HG03064 (cell line): ENCODE data around the gene PRSS16.
"Not testable (repeated sequence)": the region's sequence is repeated elsewhere in the genome, so short reads cannot be mapped to it uniquely, and the experiment has no call there.

Experiments
- ATAC-seq: cut with Tn5 transposase; IDR thresholded peaks from one replicate; pipeline ENCODE4 v1.9.1; 2021; ENCODE audit warnings: low read depth; ENCODE audit not compliant: unreplicated experiment

Gene PRSS16

DNA sequence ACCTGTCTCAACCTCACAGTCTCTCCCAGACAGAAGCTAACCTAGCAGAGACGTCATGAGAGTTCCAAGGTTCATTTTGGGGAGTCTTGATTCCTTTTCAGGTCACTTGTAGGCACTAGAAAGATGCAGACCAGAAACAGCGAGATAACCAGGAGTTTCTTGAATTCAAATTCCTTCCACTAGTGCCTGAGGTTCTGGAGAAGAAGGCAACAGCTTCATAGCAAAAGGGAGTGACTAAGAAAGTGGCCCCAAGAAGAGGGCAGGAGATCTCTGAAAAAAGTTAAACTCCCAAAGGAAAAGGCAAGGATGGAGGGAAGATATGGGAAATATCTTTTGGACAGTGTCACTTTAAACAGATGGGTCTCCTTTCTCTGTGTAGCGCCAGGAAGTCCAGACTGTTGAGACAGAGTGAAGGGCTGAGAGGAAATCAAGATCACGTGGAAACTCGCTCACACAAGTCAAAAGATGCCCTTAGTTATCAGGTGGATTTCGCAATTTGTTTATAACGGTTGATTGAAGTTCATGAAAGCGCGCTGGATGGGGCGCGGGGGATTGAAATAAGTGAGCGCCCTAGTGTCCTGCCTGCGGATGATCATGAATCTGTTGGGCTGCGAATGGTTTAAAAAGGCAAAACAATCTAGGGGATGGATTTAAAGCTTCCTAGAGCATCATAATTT is 4.8 kb upstream of the PRSS16 start:
- no peak for ATAC-seq

DNA sequence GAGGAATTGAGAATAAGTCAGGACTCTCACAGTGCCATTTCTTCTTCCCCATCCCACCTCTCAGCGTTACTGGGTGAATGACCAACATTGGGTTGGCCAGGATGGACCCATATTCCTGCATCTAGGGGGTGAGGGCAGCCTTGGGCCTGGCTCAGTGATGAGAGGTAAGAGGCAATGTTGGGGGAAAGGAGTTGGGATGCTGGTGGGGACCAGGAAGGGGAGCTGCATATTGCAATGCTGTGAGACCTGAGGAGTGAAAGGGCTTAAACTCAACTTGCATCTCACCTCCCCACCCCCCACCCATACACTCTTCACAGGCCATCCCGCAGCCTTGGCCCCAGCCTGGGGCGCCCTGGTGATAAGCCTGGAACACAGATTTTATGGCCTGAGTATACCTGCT is 1.3 kb downstream of the PRSS16 start:
- no peak for ATAC-seq

DNA sequence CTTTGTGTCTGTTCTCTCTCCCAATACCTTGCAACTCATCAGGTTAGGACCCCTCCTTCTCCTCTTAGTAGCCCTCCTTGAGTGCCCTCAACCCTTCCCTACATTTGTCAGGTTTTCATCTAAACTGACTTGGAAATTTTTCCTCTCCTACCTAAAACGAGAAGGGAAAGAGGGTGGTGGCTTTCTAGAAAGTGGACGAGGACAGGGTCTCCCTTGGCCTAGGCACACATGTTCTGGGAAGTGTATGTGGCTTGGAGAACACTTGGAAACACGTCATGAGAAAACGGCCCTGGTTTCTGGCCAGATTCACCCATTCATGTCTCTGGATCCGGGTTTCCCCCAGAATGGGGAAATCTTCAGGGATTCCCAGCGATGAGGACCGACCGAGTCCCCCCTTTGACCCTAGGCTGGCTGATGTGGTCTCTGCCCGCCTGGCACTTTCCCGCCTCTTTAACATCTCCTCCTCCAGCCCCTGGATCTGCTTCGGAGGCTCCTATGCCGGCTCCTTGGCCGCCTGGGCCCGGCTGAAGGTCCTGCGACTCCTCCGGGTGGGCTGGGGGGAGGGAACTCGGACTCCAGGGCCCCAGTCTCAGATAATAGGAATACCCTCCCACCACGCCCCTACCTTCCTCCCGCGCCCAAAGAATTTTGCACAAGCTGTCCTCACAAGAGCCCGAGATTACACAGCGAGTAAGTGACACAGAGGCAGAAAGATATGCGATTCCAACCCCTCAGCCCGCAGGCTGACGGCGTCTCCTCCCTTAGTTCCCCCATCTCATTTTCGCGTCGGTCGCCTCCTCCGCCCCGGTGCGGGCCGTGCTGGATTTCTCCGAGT is 3.0 kb downstream of the PRSS16 start:
- ATAC-seq, result no peak

DNA sequence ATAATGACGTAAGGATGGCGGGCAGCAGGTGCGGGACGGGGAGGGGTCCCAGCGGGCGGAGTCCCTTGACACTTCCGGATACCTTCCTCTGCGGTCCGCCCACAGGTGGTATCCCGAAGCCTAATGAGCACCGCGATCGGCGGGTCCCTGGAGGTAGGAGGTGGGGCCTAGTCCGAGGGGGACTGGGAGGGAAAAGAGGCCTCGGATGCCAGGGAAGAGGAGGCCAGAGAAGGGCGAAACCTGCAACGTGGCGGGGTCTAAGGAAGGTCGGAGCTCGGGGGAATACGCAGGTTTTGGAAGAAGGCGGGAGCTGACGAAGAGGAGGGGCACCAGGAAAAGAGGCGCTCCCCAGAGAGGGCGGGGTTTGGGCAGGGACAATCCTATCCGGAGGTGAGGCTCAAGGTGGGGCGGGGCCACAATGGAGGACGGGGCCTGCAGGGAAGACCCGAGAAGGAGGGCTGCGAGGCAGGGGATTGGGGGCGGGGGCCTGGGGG is 3.7 kb downstream of the PRSS16 start:
- ATAC-seq, result peak; percentile 58

DNA sequence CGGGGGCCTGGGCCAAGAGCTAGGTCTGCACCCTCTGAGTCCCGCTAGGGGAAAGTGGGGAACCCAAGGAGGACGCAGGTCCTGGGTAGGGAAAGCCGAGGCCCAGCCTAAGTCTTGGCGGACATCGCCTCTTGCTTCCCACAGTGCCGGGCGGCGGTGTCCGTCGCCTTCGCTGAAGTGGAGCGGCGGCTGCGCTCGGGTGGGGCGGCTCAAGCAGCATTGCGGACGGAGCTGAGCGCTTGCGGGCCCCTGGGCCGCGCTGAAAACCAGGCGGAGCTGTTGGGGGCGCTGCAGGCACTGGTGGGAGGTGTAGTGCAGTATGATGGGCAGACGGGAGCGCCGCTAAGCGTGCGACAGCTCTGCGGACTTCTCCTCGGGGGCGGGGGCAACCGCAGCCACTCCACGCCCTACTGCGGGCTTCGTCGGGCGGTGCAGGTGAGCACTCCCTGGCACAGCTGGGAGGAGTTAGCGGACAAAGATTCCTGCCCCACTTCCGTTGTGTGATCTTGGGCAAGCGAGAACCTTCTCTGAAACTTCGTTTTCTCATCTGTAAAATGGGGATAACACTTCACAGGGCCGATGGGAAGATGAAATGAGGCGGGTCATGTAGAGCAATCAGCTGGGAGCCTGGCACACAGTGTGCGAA is 4.2 kb downstream of the PRSS16 start:
- ATAC-seq, result peak; percentile 76

DNA sequence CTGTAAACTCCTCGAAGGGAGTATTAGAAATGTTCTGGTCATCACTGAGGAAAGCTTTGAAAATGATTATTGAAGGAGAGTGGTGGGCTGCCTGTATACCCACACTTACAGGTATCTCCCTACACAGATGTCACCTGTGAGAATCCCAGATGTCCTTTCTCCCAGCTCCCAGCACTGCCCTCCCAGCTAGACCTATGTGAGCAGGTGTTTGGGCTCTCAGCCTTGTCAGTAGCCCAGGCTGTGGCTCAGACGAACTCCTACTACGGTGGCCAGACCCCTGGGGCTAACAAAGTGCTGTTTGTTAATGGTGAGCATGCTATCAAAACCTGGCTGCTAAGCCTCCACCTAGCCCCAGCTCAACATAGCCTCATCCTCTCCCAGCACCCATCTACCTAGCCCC is 7.1 kb downstream of the PRSS16 start:
- no peak for ATAC-seq

DNA sequence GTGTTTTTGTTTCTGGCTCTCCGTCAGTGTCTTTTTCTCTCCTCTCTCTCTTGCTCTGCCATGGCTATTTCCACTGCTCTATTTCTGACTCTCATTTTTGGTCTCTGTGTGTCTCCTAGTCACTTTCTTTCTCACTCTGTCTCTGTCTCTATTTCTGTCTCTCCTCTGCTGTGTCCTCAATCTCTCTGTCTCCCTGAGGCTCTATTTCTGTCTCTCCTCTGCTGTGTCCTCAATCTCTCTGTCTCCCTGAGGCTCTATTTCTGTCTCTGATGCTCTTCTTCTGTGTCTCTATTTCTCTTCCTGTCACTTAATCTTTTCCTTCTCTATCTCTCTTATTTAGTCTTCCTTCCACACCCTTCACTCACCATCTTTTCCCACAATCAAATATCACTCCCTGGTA is 8.4 kb downstream of the PRSS16 start:
- no peak for ATAC-seq

DNA sequence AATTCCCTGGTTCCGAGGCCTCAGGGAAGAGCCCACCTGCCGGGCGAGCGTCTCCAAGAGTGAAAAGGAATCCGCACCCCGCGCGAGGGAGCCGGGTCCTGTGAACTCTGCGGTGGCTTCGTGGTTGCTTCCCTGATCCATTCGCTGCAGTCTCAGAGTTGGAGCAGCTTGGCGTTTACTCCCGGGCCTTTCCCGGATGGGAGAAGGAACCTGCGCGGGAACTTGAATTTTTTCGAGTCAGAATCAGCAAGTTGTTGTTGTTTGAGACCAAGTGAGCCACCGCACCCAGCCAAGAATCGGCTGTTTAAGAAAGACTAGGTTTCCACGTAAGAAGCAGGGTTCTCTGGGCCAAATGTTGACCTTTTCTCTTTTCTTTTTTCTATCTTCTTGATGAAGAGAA is 12.9 kb downstream of the PRSS16 start:
- ATAC-seq, result no peak

DNA sequence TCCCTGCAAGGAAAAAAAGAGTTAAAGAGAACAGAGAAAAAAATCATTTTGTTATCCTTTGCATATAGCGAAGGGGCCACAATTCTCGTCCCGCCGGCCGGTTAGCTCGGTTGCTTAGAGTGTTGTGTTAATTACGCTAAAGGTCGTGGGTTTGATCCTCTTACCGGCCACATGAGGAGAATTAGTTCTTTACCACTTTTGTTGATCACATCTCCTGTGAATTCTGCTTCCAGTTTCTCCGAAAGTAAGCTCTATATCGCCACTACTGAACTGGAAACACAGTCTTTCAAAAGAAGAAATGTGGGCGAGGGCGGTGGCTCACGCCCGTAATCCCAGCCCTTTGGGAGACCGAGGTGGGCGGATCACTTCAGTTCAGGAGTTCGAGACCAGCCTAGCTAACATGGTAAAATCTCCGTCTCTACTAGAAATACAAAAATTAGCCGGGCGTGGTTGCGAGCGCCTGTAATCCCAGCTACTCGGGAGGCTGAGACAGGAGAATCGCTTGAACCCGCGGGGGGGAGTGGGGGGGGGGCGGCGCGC is 13.4 kb downstream of the PRSS16 start:
- ATAC-seq, result no peak

DNA sequence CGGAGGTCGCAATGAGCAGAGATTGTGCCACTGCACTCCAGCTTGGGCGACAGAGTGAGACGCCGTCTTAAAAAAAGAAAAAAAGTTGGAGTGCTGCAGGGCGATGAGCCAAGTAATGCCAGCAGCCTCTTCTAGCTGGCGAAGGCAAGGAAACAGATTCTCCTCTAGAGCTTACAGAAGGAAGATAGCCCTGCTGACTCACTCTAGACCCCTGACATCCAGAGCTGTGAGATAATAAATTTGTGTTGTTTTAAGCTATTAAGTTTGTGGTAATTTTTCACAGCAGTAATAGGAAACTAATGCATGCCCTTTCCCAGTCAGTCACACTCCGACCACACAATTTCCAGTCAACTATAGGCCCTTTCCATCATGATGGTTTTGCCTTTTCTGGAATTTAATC is 16.4 kb downstream of the PRSS16 start:
- no peak for ATAC-seq

DNA sequence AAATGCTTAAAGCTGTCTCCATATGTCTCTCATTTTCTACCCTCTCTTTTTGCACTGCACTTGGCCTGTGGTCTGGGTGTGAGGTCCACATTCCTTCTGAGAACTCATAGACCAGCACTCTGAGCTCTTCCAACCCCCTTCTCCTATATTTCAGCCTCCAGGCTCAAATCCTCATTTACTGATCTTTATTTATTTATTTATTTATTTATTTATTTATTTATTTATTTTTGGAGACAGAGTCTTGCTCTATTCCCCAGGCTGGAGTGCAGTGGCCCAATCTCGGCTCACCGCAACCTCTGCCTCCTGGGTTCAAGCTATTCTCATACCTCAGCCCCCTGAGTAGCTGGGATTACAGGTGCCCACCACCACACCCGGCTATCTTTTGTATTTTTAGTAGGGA is 19.5 kb downstream of the PRSS16 start:
- not testable (repeated sequence) for ATAC-seq

DNA sequence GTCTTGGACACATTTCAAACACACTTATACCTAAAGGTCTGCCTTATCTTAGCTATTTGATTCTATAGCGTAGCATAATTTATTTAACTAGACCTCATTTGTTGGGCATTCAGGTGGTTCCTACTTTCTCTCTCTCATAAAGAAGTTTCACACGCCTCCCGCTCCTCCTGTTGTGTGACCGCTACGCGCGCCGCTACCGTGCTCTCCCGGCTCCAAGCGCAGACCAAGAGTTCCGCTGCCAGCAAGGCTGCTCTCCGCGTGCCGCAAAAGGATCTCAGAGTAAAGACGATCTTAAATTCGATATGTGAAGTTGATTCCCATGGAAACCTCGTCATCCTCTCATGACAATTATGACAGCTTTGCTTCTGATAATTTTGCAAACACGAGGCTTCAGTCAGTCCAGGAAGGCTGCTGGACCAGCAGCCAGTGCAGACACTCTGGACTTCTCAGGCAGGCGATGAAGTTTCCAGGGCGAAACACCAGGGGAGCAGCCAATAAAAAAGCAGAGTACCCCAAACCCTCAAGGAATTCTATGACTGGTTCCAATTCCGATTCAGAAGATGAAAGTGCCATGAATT is 20.4 kb downstream of the PRSS16 start:
- no peak for ATAC-seq

DNA sequence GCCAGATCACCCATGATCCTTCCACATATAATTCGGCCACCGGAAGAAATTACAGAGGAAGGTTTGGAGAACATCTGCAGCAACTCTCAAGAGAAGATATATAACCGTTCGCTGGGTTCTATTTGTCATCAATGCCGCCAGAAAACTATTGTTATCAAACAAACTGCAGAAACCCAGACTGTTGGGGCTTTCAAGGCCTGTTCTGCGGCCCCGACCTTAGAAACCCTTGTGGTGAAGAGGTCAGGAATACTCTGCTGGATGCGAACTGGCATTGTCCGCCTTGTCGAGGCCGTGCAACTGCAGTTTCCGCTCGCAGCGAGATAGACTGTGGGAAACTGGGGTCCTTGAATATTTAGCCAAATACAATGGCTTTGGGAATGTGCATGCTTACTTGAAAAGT is 21.3 kb downstream of the PRSS16 start:
- ATAC-seq, result no peak

DNA sequence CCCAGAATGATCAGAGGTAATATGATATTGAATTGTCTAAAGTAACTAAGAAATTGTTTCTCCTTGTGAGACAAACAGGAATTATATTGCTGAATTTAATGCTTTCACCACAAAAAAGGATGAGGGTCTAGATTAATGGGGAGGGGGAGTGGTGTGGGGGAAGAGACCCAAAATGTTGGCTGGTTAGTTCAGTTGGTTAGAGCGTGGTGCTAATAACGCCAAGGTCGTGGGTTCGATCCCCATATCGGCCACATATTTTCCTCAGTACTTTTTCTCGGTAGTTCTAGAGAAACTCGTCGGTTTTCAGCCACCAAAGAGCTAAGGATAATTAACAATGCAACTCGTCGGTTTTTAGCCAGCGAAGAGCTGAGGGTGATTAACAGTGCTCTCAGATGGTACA is 26.3 kb downstream of the PRSS16 start:
- no peak for ATAC-seq

DNA sequence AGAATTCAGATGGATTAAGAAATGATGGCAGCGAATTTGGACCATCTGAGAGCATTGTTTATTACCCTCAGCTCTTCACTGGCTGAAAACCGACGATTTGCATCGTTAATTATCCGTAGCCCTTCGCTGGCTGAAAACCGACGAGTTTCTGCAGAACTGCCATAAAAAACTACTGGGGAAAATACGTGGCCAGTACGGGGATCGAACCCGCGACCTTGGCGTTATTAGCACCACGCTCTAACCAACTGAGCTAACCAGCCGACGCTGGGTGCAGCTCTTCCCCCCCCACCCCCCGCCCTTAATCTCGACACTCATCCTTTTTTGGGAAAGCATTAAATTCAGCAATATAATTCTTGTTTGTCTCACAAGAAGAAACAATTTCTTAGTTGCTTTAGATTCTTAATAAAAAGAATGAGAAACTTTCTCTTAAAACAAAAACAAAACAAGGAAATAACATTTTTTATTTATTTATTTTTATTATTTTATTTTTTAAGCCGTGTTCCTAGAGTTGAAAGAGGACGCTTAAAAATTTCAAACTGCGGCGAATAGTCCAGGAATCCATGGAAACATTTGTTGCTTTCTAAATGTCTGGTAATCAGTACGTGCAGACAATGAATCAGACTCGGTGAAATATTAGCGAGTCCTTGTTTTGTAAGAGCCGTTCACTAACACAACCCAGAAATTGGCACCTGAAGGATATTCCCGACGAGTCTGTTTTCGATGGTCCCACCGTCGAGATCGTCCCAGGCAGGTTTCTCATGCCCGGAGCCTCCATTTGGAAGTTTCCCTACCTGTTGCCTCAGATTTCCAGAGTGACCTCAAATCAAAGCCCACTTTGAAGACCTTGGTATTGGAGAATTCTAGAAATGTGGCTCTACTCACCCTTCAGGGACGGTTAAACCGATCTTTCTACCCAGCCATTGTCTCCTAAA is 27.8 kb downstream of the PRSS16 start:
- no peak for ATAC-seq

DNA sequence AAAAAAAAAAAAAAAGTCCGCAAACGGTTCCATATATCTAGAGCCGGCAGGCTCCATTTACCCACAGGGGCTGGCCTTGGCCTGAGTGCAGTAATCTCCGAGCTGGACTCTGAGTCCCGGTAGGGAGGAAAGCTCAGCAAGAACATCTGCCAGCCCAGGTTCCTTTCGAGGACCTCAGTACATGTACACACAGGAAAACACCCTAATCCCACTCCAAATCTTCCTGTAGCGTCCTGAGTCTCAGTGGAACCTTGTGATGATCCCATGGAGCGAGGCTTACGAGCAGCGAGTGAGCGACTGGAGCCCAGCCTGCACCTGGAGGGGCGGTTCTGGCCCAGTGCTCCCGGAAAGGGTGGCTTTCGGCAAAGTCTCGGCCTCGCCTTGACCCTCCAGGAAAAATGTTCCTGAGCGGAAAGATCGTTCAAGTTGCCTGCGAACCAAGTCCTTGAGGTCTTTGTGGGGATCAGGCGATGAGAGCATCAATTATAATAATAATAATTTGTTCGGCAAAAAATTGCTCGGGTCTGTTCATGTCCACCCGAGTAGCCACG is 32.1 kb downstream of the PRSS16 start:
- ATAC-seq, result no peak

DNA sequence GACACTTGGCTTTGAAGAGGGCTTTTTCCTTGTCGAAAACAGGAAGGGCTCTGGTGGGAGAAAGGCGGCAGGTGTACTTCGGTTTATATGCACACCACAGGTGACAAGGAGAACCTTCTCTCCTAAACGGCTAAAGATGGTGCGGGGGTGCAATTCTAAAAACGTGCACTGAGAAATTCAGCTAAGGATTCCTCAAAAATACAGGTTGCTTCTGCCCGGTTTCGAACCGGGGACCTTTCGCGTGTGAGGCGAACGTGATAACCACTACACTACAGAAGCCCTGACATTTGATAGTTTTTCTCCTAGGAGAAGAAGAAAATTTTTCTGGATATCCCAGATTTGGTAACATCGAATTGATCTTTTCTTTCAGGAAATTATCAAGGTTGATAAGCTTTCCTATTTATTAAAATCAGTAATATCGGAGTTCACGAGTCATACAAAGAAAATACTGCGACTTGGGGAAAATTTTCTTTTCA is 32.6 kb downstream of the PRSS16 start:
- ATAC-seq, result no peak

DNA sequence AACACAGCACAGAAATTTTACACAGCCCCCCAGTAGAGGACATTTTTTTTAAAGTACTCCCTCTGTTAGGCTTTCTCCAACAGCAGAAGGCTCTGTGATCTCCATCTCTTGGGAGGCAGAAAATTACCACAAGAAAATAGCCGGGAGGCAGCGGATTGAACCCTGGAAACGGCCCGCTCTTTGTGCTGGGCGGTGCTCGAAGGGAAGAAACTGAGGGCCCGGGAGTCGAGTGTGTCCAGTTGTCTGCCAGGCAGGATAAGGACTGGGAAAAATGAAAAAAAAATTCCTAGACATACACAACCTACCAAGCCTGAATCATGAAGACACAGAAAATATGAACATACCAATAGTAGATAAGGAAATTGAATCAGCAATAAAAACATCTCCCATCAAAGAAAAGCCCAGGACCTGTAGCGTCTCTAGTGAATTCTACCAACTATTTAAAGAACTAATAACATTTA is 33.1 kb downstream of the PRSS16 start:
- no peak for ATAC-seq

DNA sequence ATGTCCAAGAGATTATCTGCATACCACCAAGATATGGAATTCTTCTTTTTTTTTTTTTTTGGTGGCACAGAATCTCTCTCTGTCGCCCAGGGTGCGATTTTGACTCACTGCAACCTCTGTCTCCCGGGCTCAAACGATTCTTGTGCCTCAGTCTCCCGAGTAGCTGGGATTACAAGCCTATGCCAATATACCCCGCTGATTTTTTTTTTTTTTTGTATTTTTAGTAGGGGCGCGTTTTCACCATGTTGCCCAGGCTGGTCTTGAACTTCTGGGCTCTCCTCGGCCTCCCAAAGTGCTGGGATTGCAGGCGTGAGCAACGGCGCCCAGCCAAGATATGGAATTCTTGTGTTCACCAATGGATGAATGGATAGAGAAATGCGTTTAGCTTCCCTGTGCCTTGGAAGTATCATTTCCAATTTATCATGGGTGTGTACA is 33.6 kb downstream of the PRSS16 start:
- ATAC-seq, result no peak
